Fibroblast of villous mesenchyme (primary cell): ENCODE data around the gene BEND5. TPM values are rescaled to one million over a fixed set of nuclear protein-coding genes. Genes with fewer than 3 reads are reported as not detected.
A peak's percentile ranks its signal among the peaks of the same experiment; 100 is the strongest.

Source experiments
- DNase-seq: peaks from one replicate; pipeline ENCODE4 v3.0.0-alpha.2; 2010; ENCODE audit warnings: low read depth
- H3K4me3 ChIP-seq: 2 replicates; pipeline ENCODE4 v1.5.1; 2011; ENCODE audit warnings: low read depth, mild to moderate bottlenecking, low read length
- CTCF ChIP-seq: IDR thresholded peaks from 2 replicates; pipeline ENCODE4 v1.5.1; 2012; ENCODE audit warnings: low read depth, mild to moderate bottlenecking, low read length; ENCODE audit not compliant: insufficient read depth
- total RNA-seq: library from RNA; depleted of rRNA; stranded (reverse); fragments of >200 nt; gene quantifications from 2 replicates; pipeline ENCODE4 v1.2.3, GENCODE V29; 2012

BEND5 gene
- under 0.01 TPM in 1 of 2 replicates, not detected in the other for total RNA-seq

- no peak for DNase-seq
- H3K4me3 ChIP-seq, result no peak within 1 kb of the TSS
- TF ChIP-seq CTCF, result no peak
Measured at GRCh38 chr1:48776393-48777218, at the start of gene BEND5. Gene BEND5 (minus strand): TSS chr1:48776891. CDS start chr1:48776831, 60 bp downstream.

- TF ChIP-seq CTCF, result no peak
- no peak overlapping the region for H3K4me3 ChIP-seq
- DNase-seq, result no peak
Measured at GRCh38 chr1:48823168-48823567, 46.5 kb upstream of the BEND5 start.

GRCh38 chr1:48820491-48820890 lies 43.8 kb upstream of the BEND5 start:
- TF ChIP-seq CTCF, result no peak
- DNase-seq, result no peak
- H3K4me3 ChIP-seq, result no peak overlapping the region

GRCh38 chr1:48817505-48818114 lies 40.9 kb upstream of the BEND5 start:
- DNase-seq, result peak; percentile 14
- H3K4me3 ChIP-seq, result no peak overlapping the region
- TF ChIP-seq CTCF, result peak; percentile 46

- no peak for DNase-seq
- TF ChIP-seq CTCF, result no peak
- H3K4me3 ChIP-seq, result no peak overlapping the region
Measured at GRCh38 chr1:48810740-48811139, 34.0 kb upstream of the BEND5 start.

- no peak overlapping the region for H3K4me3 ChIP-seq
- DNase-seq, result no peak
- no peak for TF ChIP-seq CTCF
Measured at GRCh38 chr1:48808496-48808895, 31.8 kb upstream of the BEND5 start.
